GM21360 (cell line): Measurements from ENCODE around the gene ZFAND2A.
"Not testable (repeated sequence)": the region's sequence is repeated elsewhere in the genome, so short reads cannot be mapped to it uniquely, and the experiment has no call there.

Source experiments
- ATAC-seq: cut with Tn5 transposase; IDR thresholded peaks from one replicate; pipeline ENCODE4 v1.9.1; 2021; ENCODE audit warnings: mild to moderate bottlenecking, moderate library complexity; ENCODE audit not compliant: unreplicated experiment

Gene ZFAND2A

GRCh38 chr7:1175967-1176851 lies 16.2 kb upstream of the ZFAND2A start:
- no peak for ATAC-seq

- ATAC-seq, result no peak
Observed at GRCh38 chr7:1175597-1175966, 15.6 kb upstream of the ZFAND2A start.

GRCh38 chr7:1174881-1175596 lies 15.0 kb upstream of the ZFAND2A start:
- ATAC-seq, result no peak

GRCh38 chr7:1174002-1174401 lies 14.0 kb upstream of the ZFAND2A start:
- ATAC-seq, result no peak

- ATAC-seq, result no peak
Observed at GRCh38 chr7:1172666-1173523, 12.9 kb upstream of the ZFAND2A start.

GRCh38 chr7:1171516-1171915 lies 11.5 kb upstream of the ZFAND2A start:
- not testable (repeated sequence) for ATAC-seq

- ATAC-seq, result no peak
Observed at GRCh38 chr7:1170741-1171501, 10.9 kb upstream of the ZFAND2A start.

- ATAC-seq, result no peak
Observed at GRCh38 chr7:1169409-1170368, 9.7 kb upstream of the ZFAND2A start.

- ATAC-seq, result no peak
Observed at GRCh38 chr7:1168422-1168821, 8.4 kb upstream of the ZFAND2A start.

- ATAC-seq, result no peak
Observed at GRCh38 chr7:1164436-1164835, 4.4 kb upstream of the ZFAND2A start.

- ATAC-seq, result no peak
Observed at GRCh38 chr7:1163121-1163520, 3.1 kb upstream of the ZFAND2A start.

- peak; percentile 13 for ATAC-seq
Observed at GRCh38 chr7:1160670-1161021, 650 bp upstream of the ZFAND2A start.

- ATAC-seq, result not testable (repeated sequence)
Observed at GRCh38 chr7:1159231-1159630, 765 bp downstream of the ZFAND2A start.

GRCh38 chr7:1158203-1159126 lies 1.5 kb downstream of the ZFAND2A start:
- no peak for ATAC-seq

GRCh38 chr7:1156782-1157535 lies 3.0 kb downstream of the ZFAND2A start:
- ATAC-seq, result no peak

GRCh38 chr7:1155818-1156781 lies 3.9 kb downstream of the ZFAND2A start:
- ATAC-seq, result not testable (repeated sequence)
